ENCODE data around the gene ARHGAP20. TPM values are rescaled to one million over a fixed set of nuclear protein-coding genes. Genes with fewer than 3 reads are reported as not detected.
A peak's percentile ranks its signal among the peaks of the same experiment; 100 is the strongest.

The ARHGAP20 gene
- total RNA-seq, 1 donor from 2014 or later: 0.46 TPM

DNA sequence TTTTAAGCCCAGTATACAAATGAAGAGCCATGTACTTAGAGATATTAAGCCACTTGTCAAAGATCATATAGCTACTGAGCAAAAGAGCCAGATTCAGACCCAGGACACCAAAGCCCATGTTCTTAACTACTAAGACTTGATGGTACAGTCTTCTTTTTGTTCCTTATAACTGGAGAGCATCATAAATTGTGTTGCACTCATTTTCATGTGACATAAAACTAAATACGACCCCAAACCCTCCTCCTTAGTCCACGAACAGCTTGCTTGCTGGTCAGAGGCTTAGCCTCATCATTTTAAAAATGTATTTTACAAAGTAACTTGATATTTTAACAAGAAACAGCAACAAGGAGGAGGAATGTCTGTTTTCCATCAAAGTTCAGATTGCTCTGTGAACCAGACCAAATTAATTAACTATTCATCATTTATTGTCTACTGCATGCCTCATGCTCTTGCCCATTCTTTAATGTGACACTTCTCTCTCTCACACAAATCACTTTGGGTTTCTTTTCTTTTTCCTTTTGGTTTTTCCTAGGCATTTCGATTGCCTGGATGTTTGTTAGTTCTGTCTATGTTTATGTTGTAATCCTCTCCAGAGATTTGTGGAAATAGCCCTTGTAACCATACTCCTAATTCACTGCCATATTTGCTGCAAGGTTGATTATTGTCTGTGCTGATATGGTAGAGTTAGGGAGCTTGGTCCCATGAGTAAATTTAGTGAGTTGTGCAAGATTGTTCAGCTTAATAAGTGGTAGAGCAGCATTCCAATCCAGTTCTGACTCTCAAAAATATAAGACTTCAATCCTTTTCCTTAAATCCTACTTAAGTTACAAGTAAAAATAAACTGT is 8.4 kb upstream of the ARHGAP20 start:
- intact Hi-C loops (cut with DNase I): no loop called here
- DNase-seq (ENCODE audit: missing footprints): no peak
- ATAC-seq: no peak

DNA sequence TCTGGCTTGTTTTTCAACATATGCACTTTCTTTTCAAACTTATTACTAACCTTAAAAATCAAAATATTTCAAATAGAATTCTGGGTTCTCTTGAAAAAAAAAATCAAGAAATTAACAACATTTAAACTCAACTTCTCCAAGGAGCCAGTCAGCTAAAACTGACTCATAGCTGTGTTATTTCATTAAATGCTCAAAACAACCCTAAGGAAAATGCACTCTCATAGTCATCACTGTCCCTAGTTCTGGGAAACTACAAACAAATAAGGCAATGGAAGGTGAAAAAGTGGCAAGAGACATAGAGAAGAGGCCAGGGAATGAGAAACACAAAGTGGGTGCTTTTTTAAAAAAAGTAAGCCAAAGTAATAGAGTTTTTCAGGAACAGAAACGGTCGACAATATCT is 4.1 kb upstream of the ARHGAP20 start:
- intact Hi-C loops (cut with DNase I): loop anchor here (10.0 kb wide), 1 partner anchor 508 kb away; no protein-coding TSS in a partner anchor
- DNase-seq (ENCODE audit: missing footprints): no peak
- ATAC-seq: no peak

DNA sequence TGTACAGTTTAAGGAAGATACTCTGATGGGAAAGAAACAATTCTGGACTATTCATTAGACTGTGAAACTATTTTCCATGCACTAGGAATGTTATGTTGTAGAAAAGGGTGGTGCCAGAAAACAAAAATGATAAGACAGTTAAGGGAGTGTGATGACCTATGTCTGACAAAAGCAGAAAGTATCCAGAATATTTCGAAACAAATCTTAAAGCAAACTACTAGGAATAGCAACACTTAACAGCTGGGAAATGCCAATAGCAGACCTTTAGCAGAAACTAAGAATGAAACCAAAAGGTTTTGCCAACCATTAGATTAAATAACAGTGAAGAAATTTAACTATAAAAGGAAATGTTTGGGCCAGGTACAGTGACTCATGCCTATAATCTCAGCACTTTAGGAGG is 3.3 kb upstream of the ARHGAP20 start:
- intact Hi-C loops (cut with DNase I): loop anchor here (10.0 kb wide), 1 partner anchor 509 kb away; no protein-coding TSS in a partner anchor
- no peak for DNase-seq (ENCODE audit: missing footprints)
- no peak for ATAC-seq

DNA sequence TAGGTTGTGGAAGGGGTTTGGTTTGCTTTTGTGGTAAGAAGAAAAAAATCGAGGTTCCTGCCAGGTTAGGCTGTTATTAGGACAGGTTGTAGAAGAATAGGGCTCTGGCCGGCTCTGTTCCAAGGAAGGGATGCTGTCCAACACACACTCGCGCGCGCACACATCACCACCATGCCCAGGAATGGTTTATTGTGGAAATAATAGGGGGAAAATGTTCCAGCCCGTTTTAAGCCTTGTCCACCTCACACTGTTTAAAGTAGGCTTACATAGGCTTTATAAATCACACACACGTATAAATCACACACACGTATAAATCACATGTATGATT is 1.2 kb upstream of the ARHGAP20 start:
- intact Hi-C loops (cut with DNase I): loop anchor here (10.0 kb wide), 1 partner anchor 511 kb away; no protein-coding TSS in a partner anchor
- ATAC-seq: no peak
- DNase-seq (ENCODE audit: missing footprints): no peak

DNA sequence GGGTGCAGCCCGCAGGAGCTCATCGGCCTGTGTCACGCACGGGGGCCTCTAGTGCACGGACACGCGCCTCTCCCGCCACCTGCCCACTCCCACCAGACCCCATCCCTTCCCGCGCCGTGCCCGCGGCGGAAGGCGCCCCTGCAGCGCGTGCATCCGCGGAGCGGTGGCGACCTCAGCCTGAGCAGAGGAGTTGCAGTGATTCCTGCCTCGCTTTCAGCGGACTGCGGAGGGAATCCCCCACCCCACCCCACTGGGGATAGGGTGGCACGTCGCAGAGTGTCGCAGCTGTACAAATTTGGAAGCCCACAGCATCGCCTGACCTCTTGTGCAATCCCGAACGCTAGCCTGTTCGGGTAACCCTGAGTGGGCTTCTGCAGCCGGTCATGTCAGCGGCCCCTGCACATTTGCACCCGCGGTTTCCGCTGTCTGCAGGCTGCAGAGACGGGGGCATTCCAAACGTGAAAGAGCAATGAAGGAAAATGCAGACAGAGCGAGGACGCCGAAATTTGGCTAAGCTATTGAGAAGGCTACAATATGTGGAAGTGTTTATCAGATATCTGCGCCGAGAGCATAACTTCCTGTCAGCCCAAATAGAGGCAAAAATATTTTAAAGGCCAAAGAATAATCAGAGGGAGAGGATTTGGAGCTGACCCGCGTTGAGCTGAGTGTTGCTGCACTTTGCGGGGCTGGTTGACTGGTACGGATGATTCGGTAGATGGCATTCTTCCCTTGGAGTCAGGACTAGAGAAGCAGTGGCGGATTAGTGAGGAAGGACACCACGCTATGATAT is 617 bp upstream of the ARHGAP20 start:
- DNase-seq (ENCODE audit: missing footprints) (no peak), ATAC-seq (peak; percentile 9)
- intact Hi-C loops (cut with DNase I): loop anchor here (10.0 kb wide), 1 partner anchor 512 kb away; no protein-coding TSS in a partner anchor

DNA sequence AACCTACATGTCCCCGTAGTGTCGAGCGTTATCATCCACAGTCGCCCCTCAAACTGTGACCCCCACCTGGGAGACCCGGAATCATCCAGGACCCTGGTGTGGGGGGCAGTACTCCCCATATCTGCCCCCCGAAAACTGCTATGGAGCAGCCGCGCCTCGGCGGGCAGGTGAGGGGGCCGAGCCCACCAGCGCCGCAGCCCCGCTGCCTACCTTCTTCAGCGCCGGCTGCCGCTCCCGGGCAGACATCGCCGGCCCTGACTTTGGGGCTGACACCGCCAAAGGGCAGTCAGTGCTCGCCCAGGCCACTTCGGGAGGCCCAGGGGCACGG is 825 bp downstream of the ARHGAP20 start:
- no peak for DNase-seq (ENCODE audit: missing footprints)
- no peak for ATAC-seq

DNA sequence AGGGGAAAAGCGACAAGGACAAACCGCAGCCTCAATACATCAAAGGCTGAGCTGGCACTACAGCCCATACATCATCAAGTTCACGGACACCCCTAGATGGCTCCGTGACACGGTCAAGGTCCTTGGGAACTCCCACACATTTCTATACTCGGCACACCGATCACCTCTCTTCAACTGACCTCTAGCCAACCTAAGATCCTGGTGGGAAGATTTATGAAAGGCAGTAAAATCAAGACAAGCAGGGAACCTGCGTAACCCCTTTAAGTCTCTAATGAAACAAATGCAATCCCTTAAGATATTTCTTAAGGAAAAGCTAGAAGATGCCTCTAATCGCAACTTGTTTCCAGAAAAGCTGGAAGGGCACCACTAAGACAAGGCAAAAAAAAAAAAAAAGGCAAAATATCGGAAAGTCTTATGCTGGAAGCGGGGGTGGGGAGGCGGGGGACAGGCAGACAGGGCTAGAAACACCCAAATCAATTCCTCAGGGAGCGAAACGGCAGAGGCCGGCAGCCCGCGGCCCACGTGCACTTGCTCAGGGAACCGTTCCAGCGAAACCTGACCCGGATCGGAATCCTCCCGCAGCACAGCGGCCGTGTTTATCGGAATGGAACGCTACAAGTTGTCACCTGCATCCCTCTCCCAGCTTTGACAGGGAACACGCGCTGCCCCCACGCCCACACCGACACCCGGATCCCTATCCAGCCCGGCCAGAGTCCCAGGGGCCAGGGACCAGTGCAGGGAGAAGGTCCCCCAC is 1.4 kb downstream of the ARHGAP20 start:
- ATAC-seq (no peak), DNase-seq (ENCODE audit: missing footprints) (no peak)
- intact Hi-C loops (cut with DNase I): loop anchor here (10.0 kb wide), 1 partner anchor 514 kb away; no protein-coding TSS in a partner anchor

More for the DNA sequence above, 825 bp downstream of the ARHGAP20 start:
- intact Hi-C loops (cut with DNase I): loop anchor here (10.0 kb wide), 1 partner anchor 513 kb away; no protein-coding TSS in a partner anchor

DNA sequence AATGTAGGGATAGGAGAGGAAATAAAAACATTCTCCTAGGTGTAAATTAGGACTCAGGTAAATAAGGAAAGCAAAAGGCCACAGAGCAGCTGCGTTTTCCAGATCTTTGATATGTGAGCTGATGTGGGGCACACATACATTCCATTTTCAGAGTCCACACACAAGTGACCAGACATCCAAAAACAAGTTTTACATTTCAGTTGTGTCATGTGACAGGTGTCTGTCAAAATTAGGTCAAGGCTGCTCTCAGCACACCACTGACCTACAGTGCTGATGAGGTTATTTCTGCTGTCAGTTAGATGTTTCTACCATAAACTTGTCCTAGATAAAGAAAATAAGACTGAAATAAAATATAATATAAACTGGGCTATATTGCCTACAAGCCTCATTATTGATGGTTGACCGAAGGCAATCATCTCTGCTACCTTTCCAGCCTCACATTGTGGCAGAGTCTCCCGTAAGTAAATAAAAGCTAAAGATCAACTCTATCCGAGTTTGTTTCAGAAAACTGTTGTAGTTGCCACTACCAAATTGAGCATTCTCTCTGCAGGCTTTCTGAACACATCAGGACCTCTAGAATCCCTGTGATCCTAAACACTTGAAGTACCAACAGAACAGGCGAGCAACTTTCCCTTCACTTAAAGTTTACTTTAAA is 7.9 kb downstream of the ARHGAP20 start:
- DNase-seq (ENCODE audit: missing footprints): no peak
- ATAC-seq: no peak
- intact Hi-C loops (cut with DNase I): no loop called here

DNA sequence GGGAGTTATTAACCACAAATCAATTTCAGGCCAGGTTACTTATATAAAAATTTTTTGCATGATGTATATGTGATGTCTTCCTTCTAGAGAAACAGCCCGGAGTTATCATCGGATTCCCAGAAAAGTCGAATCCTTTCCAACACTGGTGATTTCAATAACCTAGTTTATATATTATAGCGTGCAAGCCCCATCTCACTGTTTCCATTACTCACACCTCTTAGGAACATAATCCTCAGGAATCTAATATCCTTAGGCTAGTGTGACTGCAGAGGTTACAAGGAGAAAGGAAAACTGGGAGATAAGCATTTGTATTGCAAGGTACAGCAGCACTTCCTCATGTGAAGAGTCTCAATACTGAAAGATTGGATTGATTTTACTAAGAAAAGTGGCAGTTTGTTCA is 20.3 kb downstream of the ARHGAP20 start:
- ATAC-seq: no peak
- no peak for DNase-seq (ENCODE audit: missing footprints)
- intact Hi-C loops (cut with DNase I): no loop called here

DNA sequence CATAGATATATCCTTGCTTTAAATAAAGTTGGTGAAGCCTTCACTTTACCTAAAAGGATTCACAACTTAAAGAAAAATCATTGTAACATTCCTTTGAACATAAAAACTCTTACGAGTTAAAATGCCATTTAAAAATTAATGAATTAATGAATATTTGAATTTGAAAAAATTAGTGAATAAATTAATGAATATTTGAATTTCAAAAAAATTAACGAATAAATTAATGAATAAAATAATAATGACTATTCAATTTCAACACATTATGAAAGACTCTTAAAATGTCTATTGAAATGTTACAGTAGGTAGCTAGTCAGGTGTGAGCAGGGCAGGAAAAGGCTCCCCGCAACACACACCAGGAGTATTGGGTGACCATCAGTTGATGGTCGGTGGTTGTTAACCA is 22.9 kb downstream of the ARHGAP20 start:
- intact Hi-C loops (cut with DNase I): no loop called here
- DNase-seq (ENCODE audit: missing footprints): no peak
- ATAC-seq: no peak

DNA sequence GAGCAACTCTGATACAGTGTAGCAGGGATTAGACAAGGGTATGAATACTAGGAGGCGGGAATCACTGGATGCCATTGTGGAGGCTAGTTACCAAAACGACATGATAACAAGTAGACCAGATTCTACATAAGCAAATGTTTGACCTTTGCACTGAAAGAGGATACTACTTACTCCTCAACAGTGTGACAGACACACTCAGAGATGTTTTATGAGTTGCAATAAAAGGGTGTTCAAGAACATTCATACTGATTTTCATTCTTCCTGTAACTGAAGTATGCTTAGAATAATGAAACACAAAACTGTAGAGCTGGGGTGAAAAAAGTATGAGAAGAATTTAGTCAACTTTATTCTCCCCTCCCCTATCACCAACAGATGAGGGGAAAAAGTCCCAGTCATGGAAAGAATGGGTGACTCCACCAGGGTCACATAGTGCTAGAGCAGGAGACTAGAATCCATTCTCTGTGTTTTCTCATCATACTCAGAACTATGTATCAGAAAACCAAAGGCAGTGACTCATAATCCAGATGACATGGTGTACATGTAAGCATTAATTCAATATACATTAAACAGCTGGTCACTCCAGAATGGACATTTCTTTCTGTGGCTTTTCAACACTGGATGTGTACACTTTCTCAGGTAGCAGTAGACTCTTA is 32.8 kb downstream of the ARHGAP20 start:
- intact Hi-C loops (cut with DNase I): no loop called here
- ATAC-seq (no peak), DNase-seq (ENCODE audit: missing footprints) (no peak)

DNA sequence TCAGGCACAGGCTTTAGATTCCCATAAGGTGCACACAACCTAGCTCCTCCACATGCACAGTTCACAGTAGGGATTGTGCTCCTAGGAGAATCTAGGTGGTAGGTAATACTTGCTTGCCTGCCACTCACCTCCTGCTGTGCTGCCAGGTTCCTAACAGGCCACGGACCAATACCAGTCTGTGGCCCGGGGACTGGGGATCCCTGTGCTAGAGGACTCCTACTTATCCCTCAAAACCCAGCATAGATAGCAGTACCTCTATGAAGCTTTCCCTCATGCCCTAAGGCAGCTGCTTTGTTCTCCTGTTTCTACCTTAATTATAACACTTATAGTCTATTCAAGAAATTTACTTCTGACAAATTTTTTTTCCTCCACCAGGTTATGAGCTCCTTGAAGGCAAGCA is 36.7 kb downstream of the ARHGAP20 start:
- intact Hi-C loops (cut with DNase I): no loop called here
- no peak for ATAC-seq
- DNase-seq (ENCODE audit: missing footprints): no peak

DNA sequence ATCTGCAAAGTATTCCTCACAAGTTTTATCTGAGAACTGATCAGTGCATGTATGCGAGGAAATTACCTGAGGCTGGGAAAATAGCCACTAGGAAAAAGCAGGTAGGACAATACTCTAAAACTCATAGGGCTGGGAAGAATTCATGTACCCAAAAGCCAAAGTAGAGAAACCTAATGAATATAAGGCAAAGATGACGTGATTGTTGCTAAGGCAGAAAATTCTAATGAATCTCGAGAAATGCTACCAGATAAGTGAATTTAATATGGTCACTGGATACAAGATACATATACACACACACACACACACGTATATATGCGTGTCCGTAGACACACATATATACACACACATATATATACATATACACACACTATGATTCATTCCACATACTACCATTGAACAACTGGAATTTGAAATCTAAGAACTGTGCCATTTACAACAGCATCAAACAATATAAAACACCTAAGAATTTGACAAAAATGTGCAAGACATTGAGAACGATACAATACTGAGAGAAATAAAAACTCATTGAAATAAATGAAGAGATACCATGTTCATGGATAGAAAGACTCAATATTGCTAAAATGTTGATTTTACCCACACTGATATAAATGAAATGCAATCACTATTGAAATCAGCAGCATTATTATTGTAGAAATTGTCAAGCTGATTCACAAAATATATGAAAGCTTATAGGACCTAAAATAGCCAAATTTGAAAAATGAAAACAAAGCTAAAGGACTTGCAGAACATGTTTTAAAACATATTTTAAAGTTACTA is 46.4 kb downstream of the ARHGAP20 start:
- intact Hi-C loops (cut with DNase I): no loop called here
- ATAC-seq: no peak

DNA sequence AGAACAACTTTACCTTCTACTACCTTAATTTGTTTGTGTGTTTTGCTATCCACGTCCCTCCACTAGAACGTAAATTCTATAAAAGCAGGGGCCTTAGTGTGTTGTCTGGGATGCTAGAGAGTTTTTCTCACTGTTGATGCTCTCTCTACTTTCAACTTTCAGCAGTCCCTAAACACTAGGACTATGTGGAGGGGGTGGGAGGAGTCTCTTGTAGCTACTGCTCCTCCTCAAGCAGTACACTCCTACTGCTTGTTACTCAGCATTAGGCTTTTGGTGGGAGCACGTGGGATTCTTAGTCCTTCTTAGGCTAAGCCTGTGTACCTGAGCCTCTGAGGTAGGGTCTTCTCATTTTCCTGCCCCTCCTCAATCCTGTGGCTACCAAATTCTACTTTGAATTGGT is 56.3 kb downstream of the ARHGAP20 start:
- DNase-seq (ENCODE audit: missing footprints): no peak
- intact Hi-C loops (cut with DNase I): no loop called here
- ATAC-seq: no peak

More for the DNA sequence above, 46.4 kb downstream of the ARHGAP20 start:
- DNase-seq (ENCODE audit: missing footprints): no peak

DNA sequence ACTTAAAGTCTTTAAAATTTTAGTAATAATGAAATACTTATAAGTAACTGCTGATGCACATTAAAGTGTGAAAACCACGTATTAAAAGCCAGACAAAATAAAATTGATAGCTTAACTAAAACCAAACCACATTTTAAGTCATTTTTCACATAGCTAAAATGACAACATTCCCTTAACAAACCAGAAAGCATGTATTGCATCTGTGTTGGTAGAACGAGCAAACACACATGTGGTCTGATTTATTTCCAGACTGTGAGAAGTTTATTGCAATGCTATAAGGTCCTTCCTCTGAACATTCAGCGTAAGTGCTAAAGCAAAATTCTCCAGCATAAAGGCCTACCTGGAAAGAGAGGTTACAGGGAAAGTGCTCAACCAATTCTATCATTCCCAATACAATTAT is 57.8 kb downstream of the ARHGAP20 start:
- DNase-seq (ENCODE audit: missing footprints) (no peak), ATAC-seq (no peak)
- intact Hi-C loops (cut with DNase I): no loop called here

DNA sequence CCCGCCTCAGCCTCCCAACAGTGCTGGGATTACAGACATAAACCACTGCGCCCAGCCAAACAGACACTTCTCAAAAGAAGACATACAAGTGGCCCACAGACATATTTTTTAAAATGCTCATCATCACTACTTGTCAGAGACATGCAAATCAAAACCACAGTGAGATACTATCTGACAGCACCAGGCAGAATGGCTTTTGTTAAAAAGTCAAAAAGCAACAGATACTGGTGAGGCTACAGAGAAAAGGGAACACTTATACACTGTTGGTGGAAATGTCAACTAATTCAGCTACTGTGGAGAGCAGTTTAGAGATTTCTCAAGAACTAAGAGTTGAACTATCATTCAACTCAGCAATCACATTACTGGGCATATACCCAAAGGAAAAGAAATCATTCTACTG is 67.0 kb downstream of the ARHGAP20 start:
- ATAC-seq: no peak
- intact Hi-C loops (cut with DNase I): no loop called here

DNA sequence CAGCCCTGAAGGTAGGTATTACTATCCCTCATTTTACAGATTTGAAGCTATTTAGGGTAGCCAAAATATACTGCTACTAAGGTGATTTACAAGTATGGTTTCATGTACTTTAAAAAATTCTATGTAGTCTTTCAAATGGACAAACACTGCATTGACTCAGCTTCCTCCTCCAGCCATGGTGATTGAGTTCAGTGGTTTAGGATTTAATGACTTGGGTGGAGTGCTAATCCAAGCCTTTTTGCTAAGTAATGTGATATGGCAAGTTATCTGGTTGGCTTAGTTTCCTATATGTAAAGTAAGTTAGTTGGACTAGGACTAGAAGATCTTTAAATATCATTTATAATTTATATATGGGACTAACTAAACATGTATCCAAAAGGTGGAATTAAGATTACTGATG is 77.9 kb downstream of the ARHGAP20 start:
- ATAC-seq: no peak
- intact Hi-C loops (cut with DNase I): no loop called here
- no peak for DNase-seq (ENCODE audit: missing footprints)

More for the DNA sequence above, 67.0 kb downstream of the ARHGAP20 start:
- no peak for DNase-seq (ENCODE audit: missing footprints)

DNA sequence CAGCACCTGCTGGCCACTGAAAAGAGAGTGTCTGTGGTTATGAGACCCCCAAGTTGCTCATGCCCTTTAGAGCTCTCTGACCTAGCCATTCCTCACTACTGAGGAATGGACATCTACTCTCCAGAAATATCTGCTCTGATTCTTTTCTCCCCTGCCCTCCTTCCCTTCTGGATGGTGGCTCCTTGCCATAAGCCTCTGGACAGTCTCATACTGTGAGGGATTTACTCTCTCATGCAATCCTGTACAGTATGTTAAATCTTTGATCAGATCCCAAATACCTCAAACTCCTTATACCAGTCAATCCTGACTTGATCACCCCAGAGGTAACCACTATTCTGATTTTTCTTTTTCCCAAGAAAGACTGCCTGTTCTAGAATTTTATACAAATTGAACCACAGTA is 80.7 kb downstream of the ARHGAP20 start:
- DNase-seq (ENCODE audit: missing footprints) (no peak), ATAC-seq (no peak)
- intact Hi-C loops (cut with DNase I): no loop called here

Measured in Right ventricle myocardium inferior (tissue), 1 donor.